ENCODE measurements around the gene THY1. TPM values are rescaled to one million over a fixed set of nuclear protein-coding genes. Genes with fewer than 3 reads are reported as not detected.
"Not testable (repeated sequence)": the region's sequence is repeated elsewhere in the genome, so short reads cannot be mapped to it uniquely, and the experiment has no call there.

The THY1 gene
- total RNA-seq, 6 donors from 2014 or later: 0.39 to 30.5 (median 2.7) TPM; not detected in 1

GRCh38 chr11:119388103-119388502 lies 34.9 kb downstream of the THY1 start:
- no peak overlapping the region for H3K27ac ChIP-seq
- WGBS, 2 donors: 87 to 88% methylated on average over 7 of the region's 7 CpGs
- H3K4me3 ChIP-seq: no peak overlapping the region
- H3K9me3 ChIP-seq: no peaks in the 10 kb centered on the region
- TF ChIP-seq EP300 (IDR thresholded peaks at IDR 0.05): no peak
- TF ChIP-seq, protein P1, sequence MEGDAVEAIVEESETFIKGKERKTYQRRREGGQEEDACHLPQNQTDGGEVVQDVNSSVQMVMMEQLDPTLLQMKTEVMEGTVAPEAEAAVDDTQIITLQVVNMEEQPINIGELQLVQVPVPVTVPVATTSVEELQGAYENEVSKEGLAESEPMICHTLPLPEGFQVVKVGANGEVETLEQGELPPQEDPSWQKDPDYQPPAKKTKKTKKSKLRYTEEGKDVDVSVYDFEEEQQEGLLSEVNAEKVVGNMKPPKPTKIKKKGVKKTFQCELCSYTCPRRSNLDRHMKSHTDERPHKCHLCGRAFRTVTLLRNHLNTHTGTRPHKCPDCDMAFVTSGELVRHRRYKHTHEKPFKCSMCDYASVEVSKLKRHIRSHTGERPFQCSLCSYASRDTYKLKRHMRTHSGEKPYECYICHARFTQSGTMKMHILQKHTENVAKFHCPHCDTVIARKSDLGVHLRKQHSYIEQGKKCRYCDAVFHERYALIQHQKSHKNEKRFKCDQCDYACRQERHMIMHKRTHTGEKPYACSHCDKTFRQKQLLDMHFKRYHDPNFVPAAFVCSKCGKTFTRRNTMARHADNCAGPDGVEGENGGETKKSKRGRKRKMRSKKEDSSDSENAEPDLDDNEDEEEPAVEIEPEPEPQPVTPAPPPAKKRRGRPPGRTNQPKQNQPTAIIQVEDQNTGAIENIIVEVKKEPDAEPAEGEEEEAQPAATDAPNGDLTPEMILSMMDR (IDR thresholded peaks at IDR 0.05): no peak
- TF ChIP-seq POLR2AphosphoS5 (IDR thresholded peaks at IDR 0.05): no peak
- TF ChIP-seq POLR2A (IDR thresholded peaks at IDR 0.05): no peak
- H3K36me3 ChIP-seq: no peaks in the 10 kb centered on the region
- no peaks in the 10 kb centered on the region for H3K4me1 ChIP-seq
- H3K27me3 ChIP-seq: no peaks in the 10 kb centered on the region
- ATAC-seq (ENCODE audit: low FRiP score in 2 of 2) (no peak), DNase-seq (no peak)

DNA sequence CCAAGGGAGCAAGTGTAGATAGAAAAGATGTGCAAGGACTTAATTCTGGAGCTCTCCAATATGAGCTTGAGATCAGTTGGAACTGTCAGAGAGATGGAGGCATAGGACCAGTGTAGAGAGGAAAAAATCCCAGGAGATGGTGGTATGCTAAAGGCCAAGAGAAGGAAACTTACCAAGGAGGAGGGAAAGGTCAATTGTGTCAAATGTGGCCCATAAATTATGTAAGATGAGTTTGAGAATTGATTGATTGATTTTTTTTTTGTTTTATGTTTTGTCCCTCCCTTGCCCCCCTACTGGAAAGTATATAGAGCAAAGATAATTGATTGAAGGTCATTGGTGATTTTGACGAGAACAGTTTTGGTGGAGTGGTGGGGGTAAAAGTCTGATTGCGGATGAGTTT lies 38.6 kb downstream of the THY1 start:
- H3K27me3 ChIP-seq: no peaks in the 10 kb centered on the region
- no peak for TF ChIP-seq POLR2A (IDR thresholded peaks at IDR 0.05)
- peaks cover 9 to 18% (median 15%) of the 10 kb centered on the region in 4 donors for H3K4me1 ChIP-seq
- WGBS, 2 donors: 84 to 94% methylated on average over 2 of the region's 2 CpGs
- no peak overlapping the region for H3K4me3 ChIP-seq
- no peaks in the 10 kb centered on the region for H3K9me3 ChIP-seq
- DNase-seq (no peak), ATAC-seq (ENCODE audit: low FRiP score in 2 of 2) (no peak)
- no peak overlapping the region for H3K27ac ChIP-seq
- no peaks in the 10 kb centered on the region for H3K36me3 ChIP-seq

- H3K9me3 ChIP-seq; H3K27ac ChIP-seq; H3K27me3 ChIP-seq; DNase-seq; H3K36me3 ChIP-seq; ATAC-seq (ENCODE audit: low FRiP score in 2 of 2); H3K4me3 ChIP-seq: not testable (repeated sequence)
- 86 to 91% methylated on average over 14 of the region's 14 CpGs for WGBS, 2 donors
- H3K4me1 ChIP-seq: peaks cover 9 to 18% (median 15%) of the 10 kb centered on the region in 4 donors
These were observed 40.5 kb downstream of the THY1 start for GRCh38 chr11:119382513-119382912.

GRCh38 chr11:119382101-119382500 lies 40.9 kb downstream of the THY1 start:
- DNase-seq (no peak), ATAC-seq (ENCODE audit: low FRiP score in 2 of 2) (no peak)
- H3K4me1 ChIP-seq: peaks cover 9 to 18% (median 15%) of the 10 kb centered on the region in 4 donors
- H3K36me3 ChIP-seq: no peaks in the 10 kb centered on the region
- TF ChIP-seq, protein P1 (IDR thresholded peaks at IDR 0.05): no peak
- TF ChIP-seq EP300 (IDR thresholded peaks at IDR 0.05): no peak
- TF ChIP-seq POLR2A (IDR thresholded peaks at IDR 0.05): no peak
- H3K9me3 ChIP-seq: no peaks in the 10 kb centered on the region
- WGBS, 2 donors: 9 to 10% methylated on average over 9 of the region's 9 CpGs
- no peaks in the 10 kb centered on the region for H3K27me3 ChIP-seq
- H3K4me3 ChIP-seq: peak overlapping the region; percentile 18 to 54 (median 40)
- H3K27ac ChIP-seq: no peak overlapping the region

- ATAC-seq (ENCODE audit: low FRiP score in 2 of 2) (peak; percentile 96 to 97), DNase-seq (peak; percentile 98 to 99)
- Histone ChIP-seq H3K27me3 (no peaks in the 10 kb centered on the region), H3K4me1 (peaks cover 14 to 21% (median 19%) of the 10 kb centered on the region in 4 donors), H3K36me3 (no peaks in the 10 kb centered on the region), H3K4me3 (peak within 1 kb of the TSS; percentile 18 to 54 (median 40)), H3K9me3 (no peaks in the 10 kb centered on the region), H3K27ac (peak within 1 kb of the TSS in 2 of 4 donors; percentile 57 to 73)
- TF ChIP-seq POLR2A (IDR thresholded peaks at IDR 0.05): peak in 2 of 4 donors; percentile 24 to 54
- TF ChIP-seq EP300 (IDR thresholded peaks at IDR 0.05): peak in 1 of 4 donors; percentile 81
- TF ChIP-seq, protein P1 (IDR thresholded peaks at IDR 0.05): peak; percentile 72 to 98 (median 96)
- peak in 1 of 2 donors; percentile 65 for TF ChIP-seq POLR2AphosphoS5 (IDR thresholded peaks at IDR 0.05)
- 0 to 1% methylated on average over 24 to 54 of the region's 54 CpGs for WGBS, 2 donors
These were observed 41.6 kb downstream of the THY1 start, which contains the start of gene USP2 for GRCh38 chr11:119381181-119381988. Gene USP2 (minus strand): TSS chr11:119381690. CDS start chr11:119373480, 8,210 bp downstream.

Data from upper lobe of left lung (tissue), 6 donors.